Measurements from ENCODE around the gene RARRES1.
"Not testable (repeated sequence)": the region's sequence is repeated elsewhere in the genome, so short reads cannot be mapped to it uniquely, and the experiment has no call there.

The RARRES1 gene

GRCh38 chr3:158693866-158694456, 38.3 kb downstream of the RARRES1 start:
- H3K9me3 ChIP-seq (replicated peaks in 1 of 2; ENCODE audit: control insufficient read depth in 2 of 2, insufficient read depth in 1 of 2, low read depth in 1 of 2, low read length in 2 of 2); H3K27me3 ChIP-seq (ENCODE audit: control insufficient read depth in 3 of 3, insufficient read depth in 3 of 3, low read depth in 1 of 3, low read length in 3 of 3); H2BK5ac ChIP-seq (ENCODE audit: low read length); H3K18ac ChIP-seq (ENCODE audit: low read length); H2BK15ac ChIP-seq (ENCODE audit: low read length); H3K23ac ChIP-seq (ENCODE audit: low read depth, low read length, poor library complexity); H3K4ac ChIP-seq (ENCODE audit: low read length); H3K14ac ChIP-seq (ENCODE audit: low read length); H3K9ac ChIP-seq (ENCODE audit: low read depth, low read length, poor library complexity); H2AFZ ChIP-seq (ENCODE audit: low read length); DNase-seq (ENCODE audit: low spot score); H3K79me1 ChIP-seq (ENCODE audit: low read depth, low read length); H2AK5ac ChIP-seq (ENCODE audit: low read depth, low read length); H3K4me1 ChIP-seq (ENCODE audit: control insufficient read depth in 2 of 2, insufficient read depth in 1 of 2, low read depth in 1 of 2, low read length in 2 of 2); H2BK120ac ChIP-seq (ENCODE audit: low read depth, low read length); H3K4me2 ChIP-seq (ENCODE audit: insufficient read depth, low read length, poor library complexity, severe bottlenecking); H3K4me3 ChIP-seq (ENCODE audit: low read length in 2 of 2); H4K91ac ChIP-seq (ENCODE audit: low read depth, low read length, poor library complexity); H4K8ac ChIP-seq (ENCODE audit: low read depth, low read length); H2BK12ac ChIP-seq (ENCODE audit: low read length); H3K27ac ChIP-seq (replicated peaks; ENCODE audit: low read length): not testable (repeated sequence)
- no CpG with 5 or more reads among the region's 3 CpGs for WGBS, 2 donors (ENCODE audit: extremely low coverage in 2 of 2, insufficient read length in 2 of 2, insufficient replicate concordance in 1 of 2)
- H3K36me3 ChIP-seq (replicated peaks in 1 of 2; ENCODE audit: control insufficient read depth in 2 of 2, insufficient read depth in 2 of 2, low read length in 2 of 2) = peaks cover 0 to 50% of the 10 kb centered on the region in 2 donors

GRCh38 chr3:158685159-158685558, 47.1 kb downstream of the RARRES1 start:
- Histone ChIP-seq H4K8ac (ENCODE audit: low read depth, low read length) (no peak overlapping the region), H3K4me3 (ENCODE audit: low read length in 2 of 2) (no peak overlapping the region), H3K4me1 (ENCODE audit: control insufficient read depth in 2 of 2, insufficient read depth in 1 of 2, low read depth in 1 of 2, low read length in 2 of 2) (no peaks in the 10 kb centered on the region), H2BK120ac (ENCODE audit: low read depth, low read length) (no peak overlapping the region), H3K9ac (ENCODE audit: low read depth, low read length, poor library complexity) (no peak overlapping the region), H2AFZ (ENCODE audit: low read length) (no peak overlapping the region), H3K27me3 (ENCODE audit: control insufficient read depth in 3 of 3, insufficient read depth in 3 of 3, low read depth in 1 of 3, low read length in 3 of 3) (no peaks in the 10 kb centered on the region), H3K23ac (ENCODE audit: low read depth, low read length, poor library complexity) (no peak overlapping the region), H3K79me1 (ENCODE audit: low read depth, low read length) (no peaks in the 10 kb centered on the region), H3K4me2 (ENCODE audit: insufficient read depth, low read length, poor library complexity, severe bottlenecking) (no peak overlapping the region), H2BK12ac (ENCODE audit: low read length) (no peak overlapping the region), H3K27ac (replicated peaks; ENCODE audit: low read length) (no peak overlapping the region), H2BK5ac (ENCODE audit: low read length) (no peak overlapping the region), H3K9me3 (replicated peaks in 1 of 2; ENCODE audit: control insufficient read depth in 2 of 2, insufficient read depth in 1 of 2, low read depth in 1 of 2, low read length in 2 of 2) (no peaks in the 10 kb centered on the region), H3K36me3 (replicated peaks in 1 of 2; ENCODE audit: control insufficient read depth in 2 of 2, insufficient read depth in 2 of 2, low read length in 2 of 2) (peaks cover 0 to 41% of the 10 kb centered on the region in 2 donors), H2BK15ac (ENCODE audit: low read length) (no peak overlapping the region), H2AK5ac (ENCODE audit: low read depth, low read length) (no peak overlapping the region), H3K14ac (ENCODE audit: low read length) (no peak overlapping the region), H3K4ac (ENCODE audit: low read length) (no peak overlapping the region), H4K91ac (ENCODE audit: low read depth, low read length, poor library complexity) (no peak overlapping the region), H3K18ac (ENCODE audit: low read length) (no peak overlapping the region)
- no peak for DNase-seq (ENCODE audit: low spot score)
- WGBS, 2 donors (ENCODE audit: extremely low coverage in 2 of 2, insufficient read length in 2 of 2, insufficient replicate concordance in 1 of 2) = no CpG with 5 or more reads among the region's 2 CpGs

GRCh38 chr3:158683230-158683962, 48.9 kb downstream of the RARRES1 start:
- Histone ChIP-seq H3K4me3 (ENCODE audit: low read length in 2 of 2) (no peak overlapping the region), H4K91ac (ENCODE audit: low read depth, low read length, poor library complexity) (no peak overlapping the region), H3K9me3 (replicated peaks in 1 of 2; ENCODE audit: control insufficient read depth in 2 of 2, insufficient read depth in 1 of 2, low read depth in 1 of 2, low read length in 2 of 2) (no peaks in the 10 kb centered on the region), H3K18ac (ENCODE audit: low read length) (no peak overlapping the region), H3K27ac (replicated peaks; ENCODE audit: low read length) (no peak overlapping the region), H3K9ac (ENCODE audit: low read depth, low read length, poor library complexity) (no peak overlapping the region), H2AK5ac (ENCODE audit: low read depth, low read length) (no peak overlapping the region), H3K4ac (ENCODE audit: low read length) (no peak overlapping the region), H4K8ac (ENCODE audit: low read depth, low read length) (no peak overlapping the region), H3K79me1 (ENCODE audit: low read depth, low read length) (no peaks in the 10 kb centered on the region), H3K4me1 (ENCODE audit: control insufficient read depth in 2 of 2, insufficient read depth in 1 of 2, low read depth in 1 of 2, low read length in 2 of 2) (no peaks in the 10 kb centered on the region), H2BK15ac (ENCODE audit: low read length) (no peak overlapping the region), H2AFZ (ENCODE audit: low read length) (no peak overlapping the region), H3K14ac (ENCODE audit: low read length) (no peak overlapping the region), H2BK120ac (ENCODE audit: low read depth, low read length) (no peak overlapping the region), H2BK5ac (ENCODE audit: low read length) (no peak overlapping the region), H2BK12ac (ENCODE audit: low read length) (no peak overlapping the region), H3K36me3 (replicated peaks in 1 of 2; ENCODE audit: control insufficient read depth in 2 of 2, insufficient read depth in 2 of 2, low read length in 2 of 2) (peaks cover 0 to 43% of the 10 kb centered on the region in 2 donors), H3K23ac (ENCODE audit: low read depth, low read length, poor library complexity) (no peak overlapping the region), H3K27me3 (ENCODE audit: control insufficient read depth in 3 of 3, insufficient read depth in 3 of 3, low read depth in 1 of 3, low read length in 3 of 3) (no peaks in the 10 kb centered on the region), H3K4me2 (ENCODE audit: insufficient read depth, low read length, poor library complexity, severe bottlenecking) (no peak overlapping the region)
- WGBS, 2 donors (ENCODE audit: extremely low coverage in 2 of 2, insufficient read length in 2 of 2, insufficient replicate concordance in 1 of 2) = no CpG with 5 or more reads among the region's 5 CpGs
- no peak for DNase-seq (ENCODE audit: low spot score)

GRCh38 chr3:158680861-158681260, 51.4 kb downstream of the RARRES1 start:
- no peaks in the 10 kb centered on the region for H3K9me3 ChIP-seq (replicated peaks in 1 of 2; ENCODE audit: control insufficient read depth in 2 of 2, insufficient read depth in 1 of 2, low read depth in 1 of 2, low read length in 2 of 2)
- no peak overlapping the region for H3K4ac ChIP-seq (ENCODE audit: low read length)
- H3K4me3 ChIP-seq (ENCODE audit: low read length in 2 of 2) = no peak overlapping the region
- H2BK5ac ChIP-seq (ENCODE audit: low read length) = no peak overlapping the region
- no peak overlapping the region for H4K8ac ChIP-seq (ENCODE audit: low read depth, low read length)
- H3K9ac ChIP-seq (ENCODE audit: low read depth, low read length, poor library complexity) = no peak overlapping the region
- H3K23ac ChIP-seq (ENCODE audit: low read depth, low read length, poor library complexity) = no peak overlapping the region
- H3K14ac ChIP-seq (ENCODE audit: low read length) = no peak overlapping the region
- H3K4me2 ChIP-seq (ENCODE audit: insufficient read depth, low read length, poor library complexity, severe bottlenecking) = no peak overlapping the region
- H4K91ac ChIP-seq (ENCODE audit: low read depth, low read length, poor library complexity) = no peak overlapping the region
- no peak overlapping the region for H2BK12ac ChIP-seq (ENCODE audit: low read length)
- no CpG with 5 or more reads among the region's 2 CpGs for WGBS, 2 donors (ENCODE audit: extremely low coverage in 2 of 2, insufficient read length in 2 of 2, insufficient replicate concordance in 1 of 2)
- no peak overlapping the region for H2AFZ ChIP-seq (ENCODE audit: low read length)
- H3K36me3 ChIP-seq (replicated peaks in 1 of 2; ENCODE audit: control insufficient read depth in 2 of 2, insufficient read depth in 2 of 2, low read length in 2 of 2) = peaks cover 0 to 55% of the 10 kb centered on the region in 2 donors
- H3K4me1 ChIP-seq (ENCODE audit: control insufficient read depth in 2 of 2, insufficient read depth in 1 of 2, low read depth in 1 of 2, low read length in 2 of 2) = no peaks in the 10 kb centered on the region
- H3K27ac ChIP-seq (replicated peaks; ENCODE audit: low read length) = no peak overlapping the region
- H3K18ac ChIP-seq (ENCODE audit: low read length) = no peak overlapping the region
- no peaks in the 10 kb centered on the region for H3K27me3 ChIP-seq (ENCODE audit: control insufficient read depth in 3 of 3, insufficient read depth in 3 of 3, low read depth in 1 of 3, low read length in 3 of 3)
- DNase-seq (ENCODE audit: low spot score) = no peak
- H3K79me1 ChIP-seq (ENCODE audit: low read depth, low read length) = no peaks in the 10 kb centered on the region
- H2BK120ac ChIP-seq (ENCODE audit: low read depth, low read length) = no peak overlapping the region
- H2AK5ac ChIP-seq (ENCODE audit: low read depth, low read length) = no peak overlapping the region
- no peak overlapping the region for H2BK15ac ChIP-seq (ENCODE audit: low read length)
